ENCODE measurements around the gene CLCN1. TPM values are rescaled to one million over a fixed set of nuclear protein-coding genes. Genes with fewer than 3 reads are reported as not detected.

CLCN1 gene
- not detected for total RNA-seq

- Histone ChIP-seq H3K27ac (no peak within 1 kb of the TSS), H3K27me3 (no peaks in the 10 kb centered on the region), H3K4me3 (no peak within 1 kb of the TSS), H3K9me3 (no peaks in the 10 kb centered on the region), H3K36me3 (no peaks in the 10 kb centered on the region), H3K4me1 (no peaks in the 10 kb centered on the region), H3K9ac (ENCODE audit: low read depth in 2 of 2, low read length in 2 of 2) (no peak within 1 kb of the TSS)
- TF ChIP-seq, protein P1, sequence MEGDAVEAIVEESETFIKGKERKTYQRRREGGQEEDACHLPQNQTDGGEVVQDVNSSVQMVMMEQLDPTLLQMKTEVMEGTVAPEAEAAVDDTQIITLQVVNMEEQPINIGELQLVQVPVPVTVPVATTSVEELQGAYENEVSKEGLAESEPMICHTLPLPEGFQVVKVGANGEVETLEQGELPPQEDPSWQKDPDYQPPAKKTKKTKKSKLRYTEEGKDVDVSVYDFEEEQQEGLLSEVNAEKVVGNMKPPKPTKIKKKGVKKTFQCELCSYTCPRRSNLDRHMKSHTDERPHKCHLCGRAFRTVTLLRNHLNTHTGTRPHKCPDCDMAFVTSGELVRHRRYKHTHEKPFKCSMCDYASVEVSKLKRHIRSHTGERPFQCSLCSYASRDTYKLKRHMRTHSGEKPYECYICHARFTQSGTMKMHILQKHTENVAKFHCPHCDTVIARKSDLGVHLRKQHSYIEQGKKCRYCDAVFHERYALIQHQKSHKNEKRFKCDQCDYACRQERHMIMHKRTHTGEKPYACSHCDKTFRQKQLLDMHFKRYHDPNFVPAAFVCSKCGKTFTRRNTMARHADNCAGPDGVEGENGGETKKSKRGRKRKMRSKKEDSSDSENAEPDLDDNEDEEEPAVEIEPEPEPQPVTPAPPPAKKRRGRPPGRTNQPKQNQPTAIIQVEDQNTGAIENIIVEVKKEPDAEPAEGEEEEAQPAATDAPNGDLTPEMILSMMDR (IDR thresholded peaks at IDR 0.05): no peak
- intact Hi-C loops (cut with DNase I): no loop called here
- DNase-seq: no peak
These were observed at the start of gene CLCN1 for GRCh38 chr7:143315776-143316175. CLCN1 (plus strand) TSS chr7:143316111; CDS start chr7:143316213, 102 bp downstream.

- H3K9me3 ChIP-seq: no peaks in the 10 kb centered on the region
- TF ChIP-seq, protein P1 (IDR thresholded peaks at IDR 0.05): no peak
- peak overlapping the region; percentile 39 for H3K27ac ChIP-seq
- peaks cover 13% of the 10 kb centered on the region for H3K4me1 ChIP-seq
- no peak overlapping the region for H3K4me3 ChIP-seq
- H3K36me3 ChIP-seq: no peaks in the 10 kb centered on the region
- peak overlapping the region in 1 of 2 donors; percentile 49 for H3K9ac ChIP-seq (ENCODE audit: low read depth in 2 of 2, low read length in 2 of 2)
- peak; percentile 82 for DNase-seq
- no peaks in the 10 kb centered on the region for H3K27me3 ChIP-seq
- intact Hi-C loops (cut with DNase I): loop anchor here (10.0 kb wide), 1 partner anchor 116 kb away; the partner anchor contains the start of gene ZYX
These were observed 46.7 kb upstream of the CLCN1 start for GRCh38 chr7:143269251-143269650.

GRCh38 chr7:143271240-143271639 lies 44.7 kb upstream of the CLCN1 start:
- H3K4me3 ChIP-seq: no peak overlapping the region
- H3K4me1 ChIP-seq: no peaks in the 10 kb centered on the region
- DNase-seq: no peak
- H3K27ac ChIP-seq: no peak overlapping the region
- no peaks in the 10 kb centered on the region for H3K9me3 ChIP-seq
- TF ChIP-seq, protein P1 (IDR thresholded peaks at IDR 0.05): no peak
- H3K27me3 ChIP-seq: no peaks in the 10 kb centered on the region
- no peaks in the 10 kb centered on the region for H3K36me3 ChIP-seq
- intact Hi-C loops (cut with DNase I): no loop called here
- no peak overlapping the region for H3K9ac ChIP-seq (ENCODE audit: low read depth in 2 of 2, low read length in 2 of 2)

- TF ChIP-seq, protein P1 (IDR thresholded peaks at IDR 0.05): no peak
- DNase-seq: no peak
- H3K9me3 ChIP-seq: no peaks in the 10 kb centered on the region
- no peaks in the 10 kb centered on the region for H3K4me1 ChIP-seq
- no peak overlapping the region for H3K27ac ChIP-seq
- no peak overlapping the region for H3K9ac ChIP-seq (ENCODE audit: low read depth in 2 of 2, low read length in 2 of 2)
- no peak overlapping the region for H3K4me3 ChIP-seq
- H3K27me3 ChIP-seq: no peaks in the 10 kb centered on the region
- no peaks in the 10 kb centered on the region for H3K36me3 ChIP-seq
- intact Hi-C loops (cut with DNase I): no loop called here
These were observed 43.0 kb upstream of the CLCN1 start for GRCh38 chr7:143272871-143273270.

- DNase-seq: no peak
- no peaks in the 10 kb centered on the region for H3K36me3 ChIP-seq
- TF ChIP-seq, protein P1 (IDR thresholded peaks at IDR 0.05): no peak
- no peak overlapping the region for H3K27ac ChIP-seq
- peaks cover 8% of the 10 kb centered on the region for H3K4me1 ChIP-seq
- intact Hi-C loops (cut with DNase I): no loop called here
- H3K27me3 ChIP-seq: no peaks in the 10 kb centered on the region
- no peak overlapping the region for H3K4me3 ChIP-seq
- H3K9ac ChIP-seq (ENCODE audit: low read depth in 2 of 2, low read length in 2 of 2): peak overlapping the region in 1 of 2 donors; percentile 51
- no peaks in the 10 kb centered on the region for H3K9me3 ChIP-seq
These were observed 36.5 kb upstream of the CLCN1 start for GRCh38 chr7:143279186-143280098.
